ENCODE measurements around the gene USP44.

USP44 gene

GRCh38 chr12:95528431-95528830, 22.8 kb downstream of the USP44 start:
- peaks cover 4% of the 10 kb centered on the region for H3K79me2 ChIP-seq (ENCODE audit: control insufficient read depth, insufficient read depth, low read length)
- H3K4ac ChIP-seq (ENCODE audit: low read depth, low read length), result no peak overlapping the region
- no peak overlapping the region for H3K27ac ChIP-seq (ENCODE audit: low read depth, low read length)
- no peak overlapping the region for H2BK15ac ChIP-seq (replicated peaks; ENCODE audit: low read depth)
- no peak overlapping the region for H4K5ac ChIP-seq (ENCODE audit: low read length)
- no peak overlapping the region for H3K18ac ChIP-seq (ENCODE audit: low read length)
- H3K79me1 ChIP-seq (ENCODE audit: low read length), result no peaks in the 10 kb centered on the region
- H3K4me2 ChIP-seq (ENCODE audit: low read length), result no peak overlapping the region
- no peak overlapping the region for H2AK5ac ChIP-seq (ENCODE audit: low read length)
- no peaks in the 10 kb centered on the region for H3K36me3 ChIP-seq (ENCODE audit: control insufficient read depth, insufficient read depth, low read length)
- no peak overlapping the region for H2BK120ac ChIP-seq (ENCODE audit: low read depth, low read length)
- no peaks in the 10 kb centered on the region for H3K4me1 ChIP-seq (ENCODE audit: control insufficient read depth, low read depth, low read length)
- no peak overlapping the region for H3K23ac ChIP-seq (ENCODE audit: low read length)
- H3K56ac ChIP-seq (ENCODE audit: low read length), result no peak overlapping the region
- no CpG with 5 or more reads among the region's 4 CpGs for WGBS (ENCODE audit: extremely low coverage, insufficient coverage, low lambda C conversion rate)
- no peak overlapping the region for H3K9ac ChIP-seq (ENCODE audit: low read length)
- no peak overlapping the region for H3K4me3 ChIP-seq (ENCODE audit: low read length)
- no peak overlapping the region for H2BK5ac ChIP-seq (ENCODE audit: low read length)
- H4K8ac ChIP-seq (ENCODE audit: low read depth, low read length), result no peak overlapping the region
- no peaks in the 10 kb centered on the region for H3K27me3 ChIP-seq (ENCODE audit: insufficient read depth, low read length, poor library complexity)
- no peak for DNase-seq

- Histone ChIP-seq H3K79me1 (ENCODE audit: low read length) (no peaks in the 10 kb centered on the region), H2BK120ac (ENCODE audit: low read depth, low read length) (peak overlapping the region; percentile 95), H3K79me2 (ENCODE audit: control insufficient read depth, insufficient read depth, low read length) (no peaks in the 10 kb centered on the region), H3K4ac (ENCODE audit: low read depth, low read length) (no peak overlapping the region), H3K27ac (ENCODE audit: low read depth, low read length) (no peak overlapping the region), H3K27me3 (ENCODE audit: insufficient read depth, low read length, poor library complexity) (no peaks in the 10 kb centered on the region), H3K9ac (ENCODE audit: low read length) (no peak overlapping the region), H2BK5ac (ENCODE audit: low read length) (no peak overlapping the region), H4K5ac (ENCODE audit: low read length) (no peak overlapping the region), H4K8ac (ENCODE audit: low read depth, low read length) (no peak overlapping the region), H3K4me3 (ENCODE audit: low read length) (no peak overlapping the region), H2BK15ac (replicated peaks; ENCODE audit: low read depth) (no peak overlapping the region), H3K4me1 (ENCODE audit: control insufficient read depth, low read depth, low read length) (peaks cover 2% of the 10 kb centered on the region), H3K36me3 (ENCODE audit: control insufficient read depth, insufficient read depth, low read length) (no peaks in the 10 kb centered on the region), H2AK5ac (ENCODE audit: low read length) (no peak overlapping the region), H3K23ac (ENCODE audit: low read length) (no peak overlapping the region), H3K18ac (ENCODE audit: low read length) (peak overlapping the region; percentile 90), H3K56ac (ENCODE audit: low read length) (no peak overlapping the region), H3K4me2 (ENCODE audit: low read length) (no peak overlapping the region)
- DNase-seq, result peak; percentile 90
- WGBS (ENCODE audit: extremely low coverage, insufficient coverage, low lambda C conversion rate), result no CpG with 5 or more reads among the region's 8 CpGs
Observed at GRCh38 chr12:95522692-95523091, 28.6 kb downstream of the USP44 start.

GRCh38 chr12:95520816-95521215, 30.5 kb downstream of the USP44 start:
- WGBS (ENCODE audit: extremely low coverage, insufficient coverage, low lambda C conversion rate), result no CpG with 5 or more reads among the region's 6 CpGs
- H2AK5ac ChIP-seq (ENCODE audit: low read length), result no peak overlapping the region
- no peak overlapping the region for H3K9ac ChIP-seq (ENCODE audit: low read length)
- peaks cover 2% of the 10 kb centered on the region for H3K4me1 ChIP-seq (ENCODE audit: control insufficient read depth, low read depth, low read length)
- no peak overlapping the region for H2BK120ac ChIP-seq (ENCODE audit: low read depth, low read length)
- H3K36me3 ChIP-seq (ENCODE audit: control insufficient read depth, insufficient read depth, low read length), result no peaks in the 10 kb centered on the region
- H4K8ac ChIP-seq (ENCODE audit: low read depth, low read length), result no peak overlapping the region
- no peak overlapping the region for H3K18ac ChIP-seq (ENCODE audit: low read length)
- H3K4me3 ChIP-seq (ENCODE audit: low read length), result no peak overlapping the region
- H3K79me2 ChIP-seq (ENCODE audit: control insufficient read depth, insufficient read depth, low read length), result no peaks in the 10 kb centered on the region
- H3K4ac ChIP-seq (ENCODE audit: low read depth, low read length), result no peak overlapping the region
- no peak overlapping the region for H2BK15ac ChIP-seq (replicated peaks; ENCODE audit: low read depth)
- H3K23ac ChIP-seq (ENCODE audit: low read length), result no peak overlapping the region
- no peak overlapping the region for H3K56ac ChIP-seq (ENCODE audit: low read length)
- H3K79me1 ChIP-seq (ENCODE audit: low read length), result no peaks in the 10 kb centered on the region
- no peaks in the 10 kb centered on the region for H3K27me3 ChIP-seq (ENCODE audit: insufficient read depth, low read length, poor library complexity)
- H4K5ac ChIP-seq (ENCODE audit: low read length), result no peak overlapping the region
- no peak for DNase-seq
- no peak overlapping the region for H3K4me2 ChIP-seq (ENCODE audit: low read length)
- no peak overlapping the region for H2BK5ac ChIP-seq (ENCODE audit: low read length)
- no peak overlapping the region for H3K27ac ChIP-seq (ENCODE audit: low read depth, low read length)

GRCh38 chr12:95518944-95519343, 32.3 kb downstream of the USP44 start:
- H3K23ac ChIP-seq (ENCODE audit: low read length), result no peak overlapping the region
- no peaks in the 10 kb centered on the region for H3K36me3 ChIP-seq (ENCODE audit: control insufficient read depth, insufficient read depth, low read length)
- no peak overlapping the region for H4K5ac ChIP-seq (ENCODE audit: low read length)
- H3K4me1 ChIP-seq (ENCODE audit: control insufficient read depth, low read depth, low read length), result peaks cover 2% of the 10 kb centered on the region
- no peak overlapping the region for H3K56ac ChIP-seq (ENCODE audit: low read length)
- H3K4ac ChIP-seq (ENCODE audit: low read depth, low read length), result no peak overlapping the region
- DNase-seq, result no peak
- no peaks in the 10 kb centered on the region for H3K79me2 ChIP-seq (ENCODE audit: control insufficient read depth, insufficient read depth, low read length)
- H3K4me3 ChIP-seq (ENCODE audit: low read length), result no peak overlapping the region
- no peak overlapping the region for H2BK5ac ChIP-seq (ENCODE audit: low read length)
- no peaks in the 10 kb centered on the region for H3K79me1 ChIP-seq (ENCODE audit: low read length)
- H3K27me3 ChIP-seq (ENCODE audit: insufficient read depth, low read length, poor library complexity), result no peaks in the 10 kb centered on the region
- H2BK15ac ChIP-seq (replicated peaks; ENCODE audit: low read depth), result no peak overlapping the region
- H4K8ac ChIP-seq (ENCODE audit: low read depth, low read length), result no peak overlapping the region
- no peak overlapping the region for H3K18ac ChIP-seq (ENCODE audit: low read length)
- no peak overlapping the region for H3K4me2 ChIP-seq (ENCODE audit: low read length)
- H2AK5ac ChIP-seq (ENCODE audit: low read length), result no peak overlapping the region
- H3K27ac ChIP-seq (ENCODE audit: low read depth, low read length), result no peak overlapping the region
- no peak overlapping the region for H2BK120ac ChIP-seq (ENCODE audit: low read depth, low read length)
- H3K9ac ChIP-seq (ENCODE audit: low read length), result no peak overlapping the region

GRCh38 chr12:95517246-95517645, 34.0 kb downstream of the USP44 start:
- Histone ChIP-seq H3K79me1 (ENCODE audit: low read length) (no peaks in the 10 kb centered on the region), H3K9ac (ENCODE audit: low read length) (no peak overlapping the region), H3K36me3 (ENCODE audit: control insufficient read depth, insufficient read depth, low read length) (peaks cover 3% of the 10 kb centered on the region), H3K4me3 (ENCODE audit: low read length) (no peak overlapping the region), H3K23ac (ENCODE audit: low read length) (no peak overlapping the region), H3K56ac (ENCODE audit: low read length) (no peak overlapping the region), H3K18ac (ENCODE audit: low read length) (no peak overlapping the region), H4K5ac (ENCODE audit: low read length) (no peak overlapping the region), H4K8ac (ENCODE audit: low read depth, low read length) (no peak overlapping the region), H2BK5ac (ENCODE audit: low read length) (no peak overlapping the region), H3K27me3 (ENCODE audit: insufficient read depth, low read length, poor library complexity) (no peaks in the 10 kb centered on the region), H3K4me1 (ENCODE audit: control insufficient read depth, low read depth, low read length) (no peaks in the 10 kb centered on the region), H3K27ac (ENCODE audit: low read depth, low read length) (no peak overlapping the region), H2BK15ac (replicated peaks; ENCODE audit: low read depth) (no peak overlapping the region), H3K4me2 (ENCODE audit: low read length) (no peak overlapping the region), H2AK5ac (ENCODE audit: low read length) (no peak overlapping the region), H3K4ac (ENCODE audit: low read depth, low read length) (no peak overlapping the region), H3K79me2 (ENCODE audit: control insufficient read depth, insufficient read depth, low read length) (no peaks in the 10 kb centered on the region), H2BK120ac (ENCODE audit: low read depth, low read length) (no peak overlapping the region)
- no peak for DNase-seq

- Histone ChIP-seq H2BK120ac (ENCODE audit: low read depth, low read length) (no peak overlapping the region), H3K4me1 (ENCODE audit: control insufficient read depth, low read depth, low read length) (peaks cover 2% of the 10 kb centered on the region), H3K79me2 (ENCODE audit: control insufficient read depth, insufficient read depth, low read length) (no peaks in the 10 kb centered on the region), H2BK5ac (ENCODE audit: low read length) (no peak overlapping the region), H3K79me1 (ENCODE audit: low read length) (no peaks in the 10 kb centered on the region), H2AK5ac (ENCODE audit: low read length) (no peak overlapping the region), H3K36me3 (ENCODE audit: control insufficient read depth, insufficient read depth, low read length) (peaks cover 3% of the 10 kb centered on the region), H3K23ac (ENCODE audit: low read length) (no peak overlapping the region), H3K27me3 (ENCODE audit: insufficient read depth, low read length, poor library complexity) (no peaks in the 10 kb centered on the region), H3K9ac (ENCODE audit: low read length) (no peak overlapping the region), H4K8ac (ENCODE audit: low read depth, low read length) (no peak overlapping the region), H2BK15ac (replicated peaks; ENCODE audit: low read depth) (no peak overlapping the region), H3K27ac (ENCODE audit: low read depth, low read length) (no peak overlapping the region), H3K56ac (ENCODE audit: low read length) (no peak overlapping the region), H4K5ac (ENCODE audit: low read length) (no peak overlapping the region), H3K4me3 (ENCODE audit: low read length) (no peak overlapping the region), H3K4me2 (ENCODE audit: low read length) (no peak overlapping the region), H3K18ac (ENCODE audit: low read length) (no peak overlapping the region), H3K4ac (ENCODE audit: low read depth, low read length) (no peak overlapping the region)
- DNase-seq, result no peak
Observed at GRCh38 chr12:95516757-95517156, 34.5 kb downstream of the USP44 start.
